ENCODE results near the gene EPHB1.

The EPHB1 gene

GRCh38 chr3:135076341-135076740 is 281.3 kb downstream of the EPHB1 start:
- no peak for TF ChIP-seq CTCF (conservative IDR thresholded peaks at IDR 0.05; ENCODE audit: control insufficient read depth, insufficient read depth, low read depth, low read length)
- H3K4me3 ChIP-seq (ENCODE audit: control insufficient read depth, low read depth, low read length), result no peak overlapping the region
- no peak for DNase-seq (ENCODE audit: low read depth)

DNA sequence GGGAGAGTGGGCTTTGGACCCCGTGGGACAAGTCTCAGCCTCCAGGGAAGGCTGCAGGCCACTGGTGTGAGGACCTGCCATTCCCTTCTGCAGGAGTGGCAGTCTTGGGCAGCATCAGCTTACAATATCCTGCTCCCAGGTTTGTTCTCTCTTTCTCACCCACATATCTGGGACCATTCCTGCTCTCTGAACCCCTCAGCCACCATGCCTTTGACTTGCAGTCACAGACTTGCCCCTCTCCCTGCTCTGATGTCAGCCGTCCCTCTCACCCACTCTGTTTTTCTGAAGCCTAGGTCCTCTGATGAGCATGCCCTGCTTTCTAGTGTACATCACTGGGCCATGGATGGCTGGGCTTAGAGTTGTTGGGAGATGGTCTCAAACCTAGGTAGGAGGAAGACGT is 282.1 kb downstream of the EPHB1 start:
- DNase-seq (ENCODE audit: low read depth), result no peak
- no peak overlapping the region for H3K4me3 ChIP-seq (ENCODE audit: control insufficient read depth, low read depth, low read length)
- TF ChIP-seq CTCF (conservative IDR thresholded peaks at IDR 0.05; ENCODE audit: control insufficient read depth, insufficient read depth, low read depth, low read length), result no peak

- no peak for DNase-seq (ENCODE audit: low read depth)
- no peak overlapping the region for H3K4me3 ChIP-seq (ENCODE audit: control insufficient read depth, low read depth, low read length)
- no peak for TF ChIP-seq CTCF (conservative IDR thresholded peaks at IDR 0.05; ENCODE audit: control insufficient read depth, insufficient read depth, low read depth, low read length)
Observed at GRCh38 chr3:135078283-135078682, 283.2 kb downstream of the EPHB1 start.

DNA sequence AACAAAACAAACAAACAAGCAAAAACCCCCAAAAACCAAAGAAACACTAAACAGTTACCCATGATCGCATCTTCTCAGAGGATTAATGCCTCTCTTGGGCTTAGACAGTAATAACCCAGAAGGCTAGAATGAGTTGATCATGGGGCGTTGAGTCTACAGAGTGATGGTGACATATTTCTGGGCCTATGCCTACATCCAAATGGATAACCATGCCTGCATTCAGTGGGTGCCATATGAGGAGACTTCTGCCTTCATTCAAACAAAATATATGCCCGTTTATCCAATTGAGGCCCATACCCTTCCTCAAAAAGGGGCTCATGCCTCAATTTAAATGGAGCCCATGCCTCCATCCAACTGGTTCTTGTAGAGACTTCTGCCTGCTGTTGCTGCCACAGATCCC is 284.0 kb downstream of the EPHB1 start:
- H3K4me3 ChIP-seq (ENCODE audit: control insufficient read depth, low read depth, low read length), result no peak overlapping the region
- TF ChIP-seq CTCF (conservative IDR thresholded peaks at IDR 0.05; ENCODE audit: control insufficient read depth, insufficient read depth, low read depth, low read length), result no peak
- no peak for DNase-seq (ENCODE audit: low read depth)

DNA sequence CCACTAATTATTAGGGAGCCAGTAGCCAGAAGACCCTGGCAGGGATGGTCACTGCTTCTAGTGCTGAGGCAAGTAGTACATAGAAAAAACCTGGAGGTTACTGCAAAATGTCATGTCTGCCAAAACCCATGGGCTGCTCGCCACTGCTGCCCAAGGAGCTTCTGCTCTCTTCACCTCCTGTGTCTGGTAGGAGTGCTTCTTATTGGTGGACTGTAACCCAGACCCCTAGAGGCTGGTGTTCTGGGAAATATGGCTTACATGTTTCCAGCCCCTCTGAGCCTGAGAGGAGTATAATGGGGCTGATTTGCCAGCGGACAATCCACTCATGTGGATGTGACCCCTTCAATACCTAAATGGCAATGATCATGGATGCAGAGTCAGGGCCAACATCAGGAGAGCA is 286.4 kb downstream of the EPHB1 start:
- no peak for DNase-seq (ENCODE audit: low read depth)
- no peak for TF ChIP-seq CTCF (conservative IDR thresholded peaks at IDR 0.05; ENCODE audit: control insufficient read depth, insufficient read depth, low read depth, low read length)
- no peak overlapping the region for H3K4me3 ChIP-seq (ENCODE audit: control insufficient read depth, low read depth, low read length)

- no peak overlapping the region for H3K4me3 ChIP-seq (ENCODE audit: control insufficient read depth, low read depth, low read length)
- DNase-seq (ENCODE audit: low read depth), result no peak
- no peak for TF ChIP-seq CTCF (conservative IDR thresholded peaks at IDR 0.05; ENCODE audit: control insufficient read depth, insufficient read depth, low read depth, low read length)
Observed at GRCh38 chr3:135081856-135082434, 286.9 kb downstream of the EPHB1 start.

DNA sequence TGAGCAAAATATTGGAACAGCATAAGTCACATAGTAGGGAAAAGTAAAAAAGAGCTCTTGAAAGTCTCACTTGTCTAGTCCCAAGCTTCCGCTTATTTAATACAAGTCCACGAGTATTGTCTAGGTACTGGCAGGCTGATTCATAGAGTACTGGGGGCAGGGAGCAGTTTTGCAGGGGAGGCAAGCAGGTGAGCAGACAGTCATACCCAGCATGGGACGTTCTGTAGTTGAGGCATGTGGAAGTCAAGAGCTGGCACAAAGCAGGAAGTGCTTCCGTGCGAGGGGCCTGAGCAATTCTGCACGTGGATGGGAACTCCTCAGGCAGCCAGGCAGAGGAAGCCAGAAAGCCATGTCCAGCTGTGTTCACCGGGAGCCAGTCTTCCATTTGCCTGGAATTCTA is 287.6 kb downstream of the EPHB1 start:
- no peak for TF ChIP-seq CTCF (conservative IDR thresholded peaks at IDR 0.05; ENCODE audit: control insufficient read depth, insufficient read depth, low read depth, low read length)

More for the DNA sequence above, 287.6 kb downstream of the EPHB1 start:
- H3K4me3 ChIP-seq (ENCODE audit: control insufficient read depth, low read depth, low read length), result no peak overlapping the region
- DNase-seq (ENCODE audit: low read depth), result no peak

All from fibroblast of mammary gland (primary cell).